ENCODE measurements around the gene ABR. TPM values are rescaled to one million over a fixed set of nuclear protein-coding genes. Genes with fewer than 3 reads are reported as not detected.

The ABR gene
- polyA plus RNA-seq, 1 donor from 2014 or later: 34.5 TPM

DNA sequence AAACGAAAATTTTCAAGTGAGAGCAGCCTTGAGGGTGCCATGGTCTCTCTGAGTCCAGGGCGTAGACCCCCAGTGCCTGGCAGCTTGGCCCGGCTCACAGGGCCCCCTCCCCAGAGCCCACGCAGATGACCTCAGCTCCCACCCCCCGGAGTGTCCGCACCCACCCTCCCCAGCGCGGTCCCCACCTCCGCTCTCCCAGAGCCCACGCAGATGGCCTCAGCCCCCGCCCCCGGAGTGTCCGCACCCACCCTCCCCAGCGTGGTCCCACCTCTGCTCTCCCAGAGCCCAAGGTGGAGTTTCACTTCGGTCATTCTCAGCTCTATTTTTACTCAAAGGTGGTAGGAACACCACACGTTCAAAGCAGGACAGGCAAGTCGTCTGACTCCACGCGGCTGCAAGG is 13.9 kb downstream of the ABR start:
- H3K36me3 ChIP-seq (ENCODE audit: insufficient read depth, low read length): no peaks in the 10 kb centered on the region
- no peaks in the 10 kb centered on the region for H3K9me2 ChIP-seq (ENCODE audit: insufficient read depth, low read length)

DNA sequence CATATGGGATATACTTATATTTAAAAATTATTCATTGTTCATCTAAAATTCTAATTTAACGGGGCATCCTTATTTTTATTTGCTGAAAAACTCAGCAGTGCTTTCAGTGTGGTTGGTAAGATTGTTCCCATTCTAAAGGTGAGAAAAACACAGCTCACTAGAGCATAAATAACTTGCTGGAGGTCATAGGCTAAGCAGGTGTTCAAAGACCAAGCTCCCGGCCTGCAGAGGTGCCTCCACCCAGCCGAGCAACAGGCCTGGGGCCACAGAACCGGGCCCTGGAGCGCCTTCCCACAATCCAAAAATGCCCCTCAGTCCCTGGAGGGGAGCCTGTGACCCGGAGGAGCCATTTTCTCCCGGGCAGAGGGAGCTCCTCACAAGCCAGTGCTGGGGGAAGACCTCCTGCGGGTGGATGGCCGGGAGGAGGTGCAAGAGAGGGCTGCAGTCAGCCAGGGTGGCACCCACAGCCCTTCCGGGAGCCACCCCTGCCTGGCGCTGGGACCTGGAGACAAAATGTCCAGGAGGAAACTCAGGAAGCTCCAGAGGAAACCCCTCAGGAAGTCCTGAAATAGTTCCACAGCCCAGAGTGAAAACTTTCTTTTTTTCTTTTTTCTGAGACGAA is 14.7 kb downstream of the ABR start:
- no peak overlapping the region for H3K9ac ChIP-seq (ENCODE audit: low read length)
- H3K36me3 ChIP-seq (ENCODE audit: insufficient read depth, low read length): no peaks in the 10 kb centered on the region
- no peaks in the 10 kb centered on the region for H3K9me2 ChIP-seq (ENCODE audit: insufficient read depth, low read length)
- no peaks in the 10 kb centered on the region for H4K20me1 ChIP-seq (ENCODE audit: insufficient read depth)
- TF ChIP-seq RAD21 (conservative IDR thresholded peaks at IDR 0.05) (no peak), MXI1 (conservative IDR thresholded peaks at IDR 0.05; ENCODE audit: poor library complexity, severe bottlenecking) (no peak), EZH2 (IDR thresholded peaks at IDR 0.05; ENCODE audit: borderline replicate concordance, insufficient read depth, low read length, poor library complexity, severe bottlenecking) (no peak)
- TF ChIP-seq, protein P1, sequence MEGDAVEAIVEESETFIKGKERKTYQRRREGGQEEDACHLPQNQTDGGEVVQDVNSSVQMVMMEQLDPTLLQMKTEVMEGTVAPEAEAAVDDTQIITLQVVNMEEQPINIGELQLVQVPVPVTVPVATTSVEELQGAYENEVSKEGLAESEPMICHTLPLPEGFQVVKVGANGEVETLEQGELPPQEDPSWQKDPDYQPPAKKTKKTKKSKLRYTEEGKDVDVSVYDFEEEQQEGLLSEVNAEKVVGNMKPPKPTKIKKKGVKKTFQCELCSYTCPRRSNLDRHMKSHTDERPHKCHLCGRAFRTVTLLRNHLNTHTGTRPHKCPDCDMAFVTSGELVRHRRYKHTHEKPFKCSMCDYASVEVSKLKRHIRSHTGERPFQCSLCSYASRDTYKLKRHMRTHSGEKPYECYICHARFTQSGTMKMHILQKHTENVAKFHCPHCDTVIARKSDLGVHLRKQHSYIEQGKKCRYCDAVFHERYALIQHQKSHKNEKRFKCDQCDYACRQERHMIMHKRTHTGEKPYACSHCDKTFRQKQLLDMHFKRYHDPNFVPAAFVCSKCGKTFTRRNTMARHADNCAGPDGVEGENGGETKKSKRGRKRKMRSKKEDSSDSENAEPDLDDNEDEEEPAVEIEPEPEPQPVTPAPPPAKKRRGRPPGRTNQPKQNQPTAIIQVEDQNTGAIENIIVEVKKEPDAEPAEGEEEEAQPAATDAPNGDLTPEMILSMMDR (IDR thresholded peaks at IDR 0.05; ENCODE audit: poor library complexity, severe bottlenecking): no peak
- H3K79me2 ChIP-seq (replicated peaks; ENCODE audit: insufficient read depth, low read length): no peaks in the 10 kb centered on the region
- no peaks in the 10 kb centered on the region for H3K27me3 ChIP-seq (ENCODE audit: insufficient read depth, low read depth, low read length)
- H2AFZ ChIP-seq (ENCODE audit: low read depth, low read length): no peak overlapping the region
- H3K27ac ChIP-seq (ENCODE audit: low read length): no peak overlapping the region
- no peak overlapping the region for H3K4me3 ChIP-seq (ENCODE audit: low read length)
- H3F3A ChIP-seq (ENCODE audit: insufficient read depth, low read length, poor library complexity, severe bottlenecking): no peaks in the 10 kb centered on the region
- no peak overlapping the region for H3K4me2 ChIP-seq (ENCODE audit: low read length)
- H3K9me3 ChIP-seq (ENCODE audit: low read length): no peaks in the 10 kb centered on the region

More for the DNA sequence above, 13.9 kb downstream of the ABR start:
- H4K20me1 ChIP-seq (ENCODE audit: insufficient read depth): no peaks in the 10 kb centered on the region
- no peaks in the 10 kb centered on the region for H3K9me3 ChIP-seq (ENCODE audit: low read length)
- H3K27ac ChIP-seq (ENCODE audit: low read length): no peak overlapping the region
- H3K4me3 ChIP-seq (ENCODE audit: low read length): no peak overlapping the region
- H3K9ac ChIP-seq (ENCODE audit: low read length): no peak overlapping the region
- no peak for TF ChIP-seq EP300 (conservative IDR thresholded peaks at IDR 0.05; ENCODE audit: poor library complexity, severe bottlenecking)
- no peak for TF ChIP-seq EZH2 (IDR thresholded peaks at IDR 0.05; ENCODE audit: borderline replicate concordance, insufficient read depth, low read length, poor library complexity, severe bottlenecking)
- TF ChIP-seq SMC3 (conservative IDR thresholded peaks at IDR 0.05; ENCODE audit: poor library complexity): no peak
- TF ChIP-seq, protein P2, sequence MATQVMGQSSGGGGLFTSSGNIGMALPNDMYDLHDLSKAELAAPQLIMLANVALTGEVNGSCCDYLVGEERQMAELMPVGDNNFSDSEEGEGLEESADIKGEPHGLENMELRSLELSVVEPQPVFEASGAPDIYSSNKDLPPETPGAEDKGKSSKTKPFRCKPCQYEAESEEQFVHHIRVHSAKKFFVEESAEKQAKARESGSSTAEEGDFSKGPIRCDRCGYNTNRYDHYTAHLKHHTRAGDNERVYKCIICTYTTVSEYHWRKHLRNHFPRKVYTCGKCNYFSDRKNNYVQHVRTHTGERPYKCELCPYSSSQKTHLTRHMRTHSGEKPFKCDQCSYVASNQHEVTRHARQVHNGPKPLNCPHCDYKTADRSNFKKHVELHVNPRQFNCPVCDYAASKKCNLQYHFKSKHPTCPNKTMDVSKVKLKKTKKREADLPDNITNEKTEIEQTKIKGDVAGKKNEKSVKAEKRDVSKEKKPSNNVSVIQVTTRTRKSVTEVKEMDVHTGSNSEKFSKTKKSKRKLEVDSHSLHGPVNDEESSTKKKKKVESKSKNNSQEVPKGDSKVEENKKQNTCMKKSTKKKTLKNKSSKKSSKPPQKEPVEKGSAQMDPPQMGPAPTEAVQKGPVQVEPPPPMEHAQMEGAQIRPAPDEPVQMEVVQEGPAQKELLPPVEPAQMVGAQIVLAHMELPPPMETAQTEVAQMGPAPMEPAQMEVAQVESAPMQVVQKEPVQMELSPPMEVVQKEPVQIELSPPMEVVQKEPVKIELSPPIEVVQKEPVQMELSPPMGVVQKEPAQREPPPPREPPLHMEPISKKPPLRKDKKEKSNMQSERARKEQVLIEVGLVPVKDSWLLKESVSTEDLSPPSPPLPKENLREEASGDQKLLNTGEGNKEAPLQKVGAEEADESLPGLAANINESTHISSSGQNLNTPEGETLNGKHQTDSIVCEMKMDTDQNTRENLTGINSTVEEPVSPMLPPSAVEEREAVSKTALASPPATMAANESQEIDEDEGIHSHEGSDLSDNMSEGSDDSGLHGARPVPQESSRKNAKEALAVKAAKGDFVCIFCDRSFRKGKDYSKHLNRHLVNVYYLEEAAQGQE (IDR thresholded peaks at IDR 0.05; ENCODE audit: borderline replicate concordance): no peak
- TF ChIP-seq, protein P1 (IDR thresholded peaks at IDR 0.05; ENCODE audit: poor library complexity, severe bottlenecking): no peak
- TF ChIP-seq POLR2AphosphoS5 (IDR thresholded peaks at IDR 0.05): no peak
- no peak for TF ChIP-seq RAD21 (conservative IDR thresholded peaks at IDR 0.05)
- H2AFZ ChIP-seq (ENCODE audit: low read depth, low read length): no peak overlapping the region
- H3K27me3 ChIP-seq (ENCODE audit: insufficient read depth, low read depth, low read length): no peaks in the 10 kb centered on the region
- no peak overlapping the region for H3K4me2 ChIP-seq (ENCODE audit: low read length)
- no peaks in the 10 kb centered on the region for H3F3A ChIP-seq (ENCODE audit: insufficient read depth, low read length, poor library complexity, severe bottlenecking)
- H3K79me2 ChIP-seq (replicated peaks; ENCODE audit: insufficient read depth, low read length): no peaks in the 10 kb centered on the region
